Measurements from ENCODE around the gene NCOR1. TPM values are rescaled to one million over a fixed set of nuclear protein-coding genes. Genes with fewer than 3 reads are reported as not detected.

Gene NCOR1
- total and polyA plus RNA-seq, 9 of the 15 experiments (the other 6 are each of a cell fraction or from before 2014, with no cell fraction given) = 20.2 to 66.5 (median 50.9) TPM

GRCh38 chr17:15999141-15999973, 216.0 kb downstream of the NCOR1 start, which contains the start of the genes TTC19 and ZSWIM7 (continued):
- no peak for TF ChIP-seq RERE (CRISPR knock-in tag; IDR thresholded peaks at IDR 0.05; ENCODE audit: borderline replicate concordance)
- TF ChIP-seq ZNF282 (CRISPR knock-in tag; IDR thresholded peaks at IDR 0.05) = no peak
- TF ChIP-seq YY1 (IDR thresholded peaks at IDR 0.05; ENCODE audit: borderline replicate concordance in 1 of 3, control insufficient read depth in 1 of 3, extremely low read depth in 1 of 3, insufficient read depth in 3 of 3, insufficient read length in 1 of 3, insufficient replicate concordance in 2 of 3, low read depth in 1 of 3, low read length in 2 of 3) = peak in 2 of 3 experiments; percentile 78 to 87
- TF ChIP-seq CBFB (CRISPR knock-in tag; IDR thresholded peaks at IDR 0.05) = no peak
- no peak for TF ChIP-seq DNMT1 (IDR thresholded peaks at IDR 0.05)
- TF ChIP-seq MAFK (IDR thresholded peaks at IDR 0.05; ENCODE audit: low read length) = no peak
- TF ChIP-seq SPI1 (IDR thresholded peaks at IDR 0.05; ENCODE audit: borderline replicate concordance, low read depth, low read length) = no peak
- TF ChIP-seq ZKSCAN3 (CRISPR knock-in tag; IDR thresholded peaks at IDR 0.05) = no peak
- no peak for TF ChIP-seq SMAD3 (CRISPR knock-in tag; conservative IDR thresholded peaks at IDR 0.05)
- TF ChIP-seq PCBP1 (IDR thresholded peaks at IDR 0.05; ENCODE audit: low read depth, low read length, poor library complexity, severe bottlenecking) = no peak
- TF ChIP-seq ZC3H4 (CRISPR knock-in tag; IDR thresholded peaks at IDR 0.05; ENCODE audit: borderline replicate concordance) = no peak
- TF ChIP-seq USF2 (CRISPR knock-in tag; IDR thresholded peaks at IDR 0.05) = no peak
- peak; percentile 98 for TF ChIP-seq POLR2G (IDR thresholded peaks at IDR 0.05; ENCODE audit: low read depth, low read length)
- no peak for TF ChIP-seq ZNF280B (CRISPR knock-in tag; IDR thresholded peaks at IDR 0.05)
- TF ChIP-seq ERF (CRISPR knock-in tag; IDR thresholded peaks at IDR 0.05) = peak; percentile 68; the same call in 1 of the 2 replicates
- no peak for TF ChIP-seq ARNT (IDR thresholded peaks at IDR 0.05)
- TF ChIP-seq ATF3 (IDR thresholded peaks at IDR 0.05) = peak; percentile 26; the same call in 1 of the 2 replicates
- no peak for TF ChIP-seq ATF3 (CRISPR knock-in tag; conservative IDR thresholded peaks at IDR 0.05)
